ENCODE results near the gene PXK.
"Not testable (repeated sequence)": the region's sequence is repeated elsewhere in the genome, so short reads cannot be mapped to it uniquely, and the experiment has no call there.

PXK gene

DNA sequence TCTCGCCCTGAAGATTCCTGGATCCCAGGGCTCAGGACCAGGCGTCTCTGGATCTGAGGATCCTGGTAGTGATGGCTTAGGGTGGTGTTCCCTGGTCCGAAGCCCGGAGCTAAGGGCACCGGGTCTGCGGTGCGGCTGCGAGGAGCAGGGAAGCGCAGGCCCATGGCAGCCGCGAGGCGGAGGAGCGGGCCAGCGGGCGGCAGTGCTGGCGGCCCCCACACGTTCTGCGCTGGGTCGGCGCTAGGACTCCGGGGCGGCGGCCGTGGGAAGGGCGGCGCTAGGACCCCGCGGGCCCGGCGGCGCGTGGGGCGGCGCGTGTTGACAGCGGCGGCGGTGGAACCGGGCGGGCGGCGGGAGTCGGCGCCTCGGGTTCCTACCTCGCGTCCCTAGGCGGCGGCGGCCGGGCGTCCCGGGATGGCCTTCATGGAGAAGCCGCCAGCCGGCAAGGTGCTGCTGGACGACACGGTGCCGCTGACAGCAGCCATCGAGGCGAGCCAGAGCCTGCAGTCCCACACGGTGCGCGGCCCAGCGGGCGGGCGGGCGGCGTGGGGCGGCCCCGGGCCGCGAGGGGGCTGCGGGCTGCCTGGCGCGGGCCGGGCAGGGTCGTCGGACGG lies at the start of gene PXK:
PXK (plus strand) TSS at position 318 of the 614 bp plus-strand sequence; CDS start at position 415, 97 bp downstream.
- DNase-seq (ENCODE audit: low spot score), result peak; percentile 78

DNA sequence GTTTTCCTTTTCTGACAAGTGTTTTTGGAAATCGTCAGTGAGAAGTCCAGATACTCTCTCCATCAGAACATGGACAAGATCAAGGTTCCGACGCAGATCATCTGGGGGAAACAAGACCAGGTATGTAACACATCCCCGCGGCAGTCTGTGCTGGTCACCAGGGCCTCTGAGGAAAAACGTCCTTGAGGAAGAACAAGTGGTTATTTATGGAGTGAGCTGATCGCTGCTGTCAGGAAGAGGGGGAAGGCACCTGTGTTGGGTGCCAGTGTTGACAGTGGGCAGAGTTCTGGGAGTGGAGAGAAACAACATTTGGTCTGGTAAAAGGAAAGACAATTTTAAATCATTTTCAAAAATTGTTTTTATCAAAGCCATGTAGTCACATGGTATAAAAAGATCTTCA lies 47.4 kb upstream of the PXK start:
- DNase-seq (ENCODE audit: low spot score), result no peak

DNA sequence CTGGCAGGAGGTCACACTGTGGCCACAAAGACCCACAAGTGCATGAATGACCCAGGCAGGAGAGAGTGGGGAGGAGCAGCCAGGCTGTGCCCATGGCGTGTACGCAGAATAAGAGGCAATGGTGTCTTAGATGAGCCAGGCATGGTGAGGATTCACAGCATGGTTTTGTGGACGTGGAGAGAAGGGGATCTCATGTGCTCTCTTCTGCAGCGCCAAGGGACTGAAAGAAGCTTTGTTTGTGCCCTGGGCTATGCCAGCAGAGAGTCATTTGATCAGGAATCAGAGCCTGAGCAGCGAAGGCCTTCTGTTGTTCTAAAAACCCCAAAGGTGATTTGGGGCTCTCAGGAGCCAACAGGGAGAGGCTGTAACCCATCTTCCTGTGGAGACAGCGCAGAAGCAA lies 45.3 kb upstream of the PXK start:
- DNase-seq (ENCODE audit: low spot score), result no peak

DNA sequence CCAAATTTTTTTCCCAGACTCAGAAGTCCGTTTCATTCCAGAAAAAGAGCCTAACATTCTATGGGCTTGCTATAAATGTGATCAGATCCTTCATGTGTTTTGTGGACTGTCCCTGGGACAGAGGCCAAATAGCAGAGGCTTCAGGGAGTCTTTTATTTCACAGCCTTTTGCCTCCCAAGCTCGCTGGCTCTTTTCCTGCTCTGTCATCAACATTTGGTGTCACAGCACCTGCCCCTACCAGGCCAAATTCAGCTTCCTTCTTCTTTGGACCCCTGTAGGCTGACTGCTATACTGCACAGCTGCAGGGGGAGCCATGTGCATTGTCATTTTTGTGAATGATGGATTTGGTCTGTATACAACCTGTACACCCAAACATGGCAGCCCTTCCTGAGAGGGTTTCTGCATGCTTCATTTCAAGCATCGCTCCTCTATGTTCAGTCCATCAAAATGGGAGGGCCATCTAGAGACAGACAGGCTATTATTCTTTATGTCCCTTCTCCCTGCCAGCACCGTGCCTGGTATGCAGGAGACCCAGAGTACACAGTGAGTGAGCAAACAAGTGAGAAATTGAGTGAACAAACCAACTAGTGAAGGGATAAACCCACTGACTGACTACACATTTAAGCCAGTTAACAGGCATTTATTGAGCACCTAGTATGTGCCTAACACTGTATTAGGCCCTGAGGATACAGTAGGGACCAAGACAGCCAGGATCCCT lies 44.5 kb upstream of the PXK start:
- DNase-seq (ENCODE audit: low spot score), result no peak

DNA sequence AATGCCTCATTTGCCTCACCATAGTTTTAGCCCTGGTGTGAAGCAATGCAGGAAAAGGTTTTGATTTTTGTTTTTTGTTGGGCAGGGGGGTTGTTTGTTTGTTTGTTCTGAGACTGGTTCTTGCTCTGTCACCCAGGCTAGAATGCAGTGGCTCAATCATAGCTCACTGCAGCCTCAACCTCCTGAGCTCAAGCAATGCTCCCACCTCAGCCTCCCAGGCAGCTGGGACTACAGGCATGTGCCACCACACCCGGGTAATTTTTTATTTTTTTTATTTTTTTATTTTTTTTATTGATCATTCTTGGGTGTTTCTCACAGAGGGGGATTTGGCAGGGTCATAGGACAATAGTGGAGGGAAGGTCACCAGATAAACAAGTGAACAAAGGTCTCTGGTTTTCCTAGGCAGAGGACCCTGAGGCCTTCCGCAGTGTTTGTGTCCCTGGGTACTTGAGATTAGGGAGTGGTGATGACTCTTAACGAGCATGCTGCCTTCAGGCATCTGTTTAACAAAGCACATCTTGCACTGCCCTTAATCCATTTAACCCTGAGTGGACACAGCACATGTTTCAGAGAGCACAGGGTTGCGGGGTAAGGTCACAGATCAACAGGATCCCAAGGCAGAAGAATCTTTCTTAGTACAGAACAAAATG lies 43.6 kb upstream of the PXK start:
- DNase-seq (ENCODE audit: low spot score), result not testable (repeated sequence)

DNA sequence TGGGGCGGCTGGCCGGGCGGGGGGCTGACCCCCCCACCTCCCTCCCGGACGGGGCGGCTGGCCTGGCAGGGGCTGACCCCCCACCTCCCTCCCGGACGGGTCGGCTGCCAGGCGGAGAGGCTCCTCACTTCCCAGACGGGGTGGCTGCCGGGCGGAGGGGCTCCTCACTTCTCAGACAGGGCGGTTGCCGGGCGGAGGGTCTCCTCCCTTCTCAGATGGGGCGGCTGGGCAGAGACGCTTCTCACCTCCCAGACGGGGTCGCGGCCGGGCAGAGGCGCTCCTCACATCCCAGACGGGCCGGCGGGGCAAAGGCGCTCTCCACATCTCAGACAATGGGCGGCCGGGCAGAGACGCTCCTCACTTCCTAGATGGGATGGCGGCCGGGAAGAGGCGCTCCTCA lies 42.2 kb upstream of the PXK start:
- DNase-seq (ENCODE audit: low spot score), result not testable (repeated sequence)

DNA sequence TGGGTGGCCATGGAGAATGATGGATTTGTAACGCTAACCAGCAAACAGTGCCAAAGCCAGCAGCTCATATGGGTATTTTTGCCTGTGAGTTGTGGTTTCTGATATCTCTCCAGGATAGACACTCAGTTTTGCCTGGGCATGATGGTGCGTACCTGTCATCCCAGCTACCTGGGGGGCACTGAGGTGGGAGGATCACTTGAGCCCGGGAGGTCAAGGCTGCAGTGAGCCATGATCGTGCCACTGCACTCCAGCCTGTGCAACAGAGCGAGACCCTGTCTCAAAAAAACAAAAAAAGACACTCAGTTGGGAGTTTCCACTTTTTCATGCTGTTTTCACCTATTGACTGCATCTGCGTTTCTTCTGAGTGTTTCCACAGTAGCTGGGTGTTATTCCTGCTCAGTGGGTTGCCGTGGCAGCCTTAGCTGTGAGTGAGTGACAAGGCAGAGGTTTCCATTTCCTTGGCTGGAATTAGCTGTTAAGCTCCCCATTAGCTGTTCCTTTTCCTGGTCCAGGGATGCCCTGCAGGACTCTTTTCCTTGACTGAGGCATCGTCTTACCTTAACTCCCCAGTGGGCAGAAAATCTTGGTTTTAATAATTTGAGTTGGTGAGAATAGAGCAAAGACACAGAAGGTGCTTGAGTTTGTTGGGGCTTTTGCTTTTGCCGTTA lies 40.9 kb upstream of the PXK start:
- DNase-seq (ENCODE audit: low spot score), result no peak

DNA sequence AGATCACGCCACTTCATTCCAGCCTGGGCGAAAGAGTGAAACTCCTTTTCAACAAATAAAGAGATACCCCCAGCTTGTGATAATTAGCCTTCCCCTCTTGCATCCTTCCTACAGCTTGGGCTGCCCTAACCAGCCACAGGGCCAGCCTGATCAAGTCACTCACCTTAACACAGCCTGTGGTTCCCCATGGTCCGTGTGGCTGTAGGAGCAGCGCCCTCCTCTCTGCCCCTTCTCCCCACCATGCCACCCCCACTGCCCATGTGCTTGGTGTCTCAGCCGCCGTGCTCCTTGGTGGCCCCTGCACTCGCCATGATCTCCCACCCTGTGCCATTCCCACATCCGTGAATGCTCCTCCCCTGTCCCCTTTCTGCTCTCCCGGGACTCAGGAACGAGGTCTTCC lies 39.8 kb upstream of the PXK start:
- DNase-seq (ENCODE audit: low spot score), result no peak

DNA sequence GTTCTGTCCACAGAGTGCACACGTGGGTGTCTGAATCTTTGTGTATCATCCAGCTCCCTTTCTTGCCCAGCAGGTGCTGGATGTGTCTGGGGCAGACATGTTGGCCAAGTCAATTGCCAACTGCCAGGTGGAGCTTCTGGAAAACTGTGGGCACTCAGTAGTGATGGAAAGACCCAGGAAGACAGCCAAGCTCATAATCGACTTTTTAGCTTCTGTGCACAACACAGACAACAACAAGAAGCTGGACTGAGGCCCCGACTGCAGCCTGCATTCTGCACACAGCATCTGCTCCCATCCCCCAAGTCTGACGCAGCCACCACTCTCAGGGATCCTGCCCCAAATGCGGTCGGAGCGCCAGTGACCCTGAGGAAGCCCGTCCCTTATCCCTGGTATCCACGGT lies 39.2 kb upstream of the PXK start:
- DNase-seq (ENCODE audit: low spot score), result no peak

DNA sequence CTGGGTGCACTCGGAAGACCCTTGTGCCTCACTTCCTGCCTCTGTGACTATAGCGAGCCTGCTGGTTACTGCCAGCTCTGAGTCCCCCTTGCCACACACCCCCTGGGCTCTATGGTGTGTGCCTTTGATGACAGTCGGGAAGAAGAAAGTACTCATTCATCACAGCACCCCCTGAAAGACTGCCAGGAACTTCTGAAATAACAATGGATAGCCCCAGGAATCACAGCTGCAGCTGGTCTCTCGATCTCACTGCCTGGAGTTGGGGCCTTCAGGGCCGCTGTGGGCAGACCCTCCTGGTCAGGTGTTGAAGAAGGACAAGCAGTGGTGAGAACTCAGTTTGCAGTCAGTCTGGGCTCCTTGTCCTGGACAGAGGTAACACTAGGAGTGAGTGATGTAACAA lies 36.4 kb upstream of the PXK start:
- no peak for DNase-seq (ENCODE audit: low spot score)

DNA sequence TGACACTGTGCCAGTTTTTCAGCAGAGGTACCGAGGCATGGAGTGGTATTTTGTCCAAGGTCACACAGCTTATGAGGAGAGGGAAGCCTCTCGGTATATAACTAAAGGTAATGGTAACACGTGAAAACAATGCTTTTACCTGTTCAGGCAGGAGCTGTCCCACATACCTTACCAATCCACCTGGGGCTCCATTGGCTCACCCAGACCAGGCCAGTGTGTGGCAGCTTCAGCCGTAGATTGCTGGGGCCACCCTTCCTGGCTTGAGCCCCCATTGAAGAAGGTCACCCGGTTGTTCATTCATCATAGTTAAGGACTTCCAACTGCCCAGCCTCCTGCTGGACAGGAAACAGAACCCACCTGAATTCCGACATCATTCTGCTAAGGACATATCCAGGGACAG lies 35.8 kb upstream of the PXK start:
- no peak for DNase-seq (ENCODE audit: low spot score)

DNA sequence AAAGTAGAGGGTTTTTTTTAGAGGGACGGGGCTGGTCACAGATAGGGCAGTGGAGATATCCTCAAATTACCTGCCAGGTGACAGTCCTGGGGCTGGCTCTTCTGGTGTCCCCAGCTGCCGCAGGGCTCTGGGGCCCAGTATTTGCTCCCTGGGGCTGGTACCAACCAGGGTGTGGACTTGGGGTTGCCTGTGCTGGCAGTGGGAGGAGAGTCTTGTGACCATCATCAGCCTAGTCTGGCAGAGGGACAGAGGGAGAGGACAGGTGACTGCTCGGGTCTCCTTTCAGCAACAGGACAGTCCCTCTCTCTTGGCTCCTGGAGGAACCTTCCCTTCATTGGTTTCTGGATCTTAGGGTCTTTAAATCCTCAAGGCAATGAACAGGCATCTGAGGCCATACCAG lies 34.5 kb upstream of the PXK start:
- DNase-seq (ENCODE audit: low spot score), result no peak

DNA sequence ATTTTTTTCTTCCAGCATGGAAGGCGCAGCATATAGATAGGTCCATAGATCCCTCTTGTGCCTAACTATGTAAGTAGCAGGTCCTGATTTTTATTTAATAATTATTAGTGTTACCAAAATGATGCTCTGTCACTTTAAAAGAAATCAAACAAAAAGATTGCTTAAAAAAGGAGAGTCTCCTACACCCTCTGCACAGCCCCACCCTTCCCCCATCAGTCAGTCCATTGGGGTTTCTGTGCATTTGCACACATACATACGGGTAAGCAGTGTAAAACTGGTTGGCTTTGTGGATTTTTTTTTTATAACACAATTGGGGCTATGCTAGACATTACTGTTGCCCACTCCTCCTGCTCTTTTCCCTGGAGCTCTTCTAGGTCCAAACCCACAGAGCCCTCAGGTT lies 33.6 kb upstream of the PXK start:
- no peak for DNase-seq (ENCODE audit: low spot score)

DNA sequence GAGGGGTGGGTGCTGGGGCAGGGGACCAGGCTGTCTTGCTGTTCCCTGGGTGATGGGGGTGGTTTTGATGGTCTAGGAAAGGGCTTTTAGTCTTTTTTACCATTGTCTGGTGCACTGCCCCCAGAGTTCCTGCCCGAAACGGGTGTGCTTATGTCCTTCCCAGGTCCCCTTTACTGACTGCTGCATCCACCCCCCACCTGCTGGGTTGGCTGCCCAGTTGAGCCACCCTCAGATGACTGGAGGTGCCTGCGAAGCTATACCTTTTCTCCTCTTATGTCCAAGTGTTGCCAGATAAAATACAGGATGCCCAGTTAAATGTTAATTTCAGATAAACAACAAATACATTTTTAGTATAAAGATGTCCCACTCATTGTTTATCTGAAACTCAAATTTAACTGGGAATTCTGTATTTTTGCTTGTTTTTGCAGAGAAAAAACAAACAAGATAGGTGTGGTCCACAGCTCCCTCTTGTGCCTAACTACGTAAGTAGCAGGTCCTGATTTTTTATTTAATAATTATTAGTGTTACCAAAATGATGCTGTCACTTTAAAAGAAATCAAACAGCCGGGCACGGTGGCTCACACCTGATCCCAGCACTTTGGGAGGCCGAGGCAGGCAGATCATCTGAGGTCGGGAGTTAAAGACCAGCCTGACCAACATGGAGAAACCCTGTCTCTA lies 32.7 kb upstream of the PXK start:
- peak; percentile 46 for DNase-seq (ENCODE audit: low spot score)

DNA sequence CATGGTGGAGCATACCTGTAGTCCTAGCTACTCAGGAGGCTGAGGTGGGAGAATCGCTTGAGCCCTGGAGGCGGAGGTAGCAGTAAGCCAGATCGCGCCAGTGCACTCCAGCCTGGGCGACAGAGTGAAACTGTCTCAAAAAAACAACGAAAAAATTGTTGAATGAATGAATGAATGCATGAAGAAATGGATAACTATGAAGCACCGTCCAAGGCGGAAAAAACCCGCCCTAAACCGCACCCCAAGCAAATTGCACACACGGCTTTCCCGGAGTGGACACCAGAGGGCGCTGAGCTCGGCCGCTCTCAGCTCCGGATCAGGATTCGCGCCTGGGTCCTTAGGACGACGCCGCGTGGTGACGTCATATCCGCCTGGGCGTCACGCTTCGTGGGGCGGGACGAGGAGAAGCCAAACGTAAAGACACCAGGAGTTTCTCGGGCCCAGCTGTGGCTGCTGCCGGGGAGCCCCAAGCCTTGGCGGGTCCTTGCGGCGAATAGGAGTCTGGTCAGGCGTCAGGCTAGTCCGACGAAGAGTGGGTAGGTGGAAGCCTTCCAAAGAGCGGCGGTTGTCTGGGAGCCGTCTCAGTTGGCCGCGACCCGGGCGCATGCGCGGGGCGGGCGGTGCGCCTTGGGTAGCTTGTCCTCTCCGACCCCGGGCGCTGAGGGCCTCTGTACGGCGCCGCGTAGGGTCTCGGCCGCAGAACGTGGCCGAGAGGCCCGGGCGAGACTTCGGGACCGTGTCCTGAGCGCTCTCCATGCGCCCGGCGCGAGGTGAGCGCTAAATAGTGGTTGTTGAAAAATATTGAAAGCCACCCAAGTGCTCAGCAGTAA lies 26.6 kb upstream of the PXK start, which contains the start of the genes HTD2 and RPP14:
HTD2 (plus strand) TSS at position 639 of the 830 bp plus-strand sequence. CDS start 11,094 bp downstream, outside the sequence.
RPP14 (plus strand) TSS at position 364 of the 830 bp plus-strand sequence. CDS start 4,085 bp downstream, outside the sequence.
- DNase-seq (ENCODE audit: low spot score), result peak; percentile 98

DNA sequence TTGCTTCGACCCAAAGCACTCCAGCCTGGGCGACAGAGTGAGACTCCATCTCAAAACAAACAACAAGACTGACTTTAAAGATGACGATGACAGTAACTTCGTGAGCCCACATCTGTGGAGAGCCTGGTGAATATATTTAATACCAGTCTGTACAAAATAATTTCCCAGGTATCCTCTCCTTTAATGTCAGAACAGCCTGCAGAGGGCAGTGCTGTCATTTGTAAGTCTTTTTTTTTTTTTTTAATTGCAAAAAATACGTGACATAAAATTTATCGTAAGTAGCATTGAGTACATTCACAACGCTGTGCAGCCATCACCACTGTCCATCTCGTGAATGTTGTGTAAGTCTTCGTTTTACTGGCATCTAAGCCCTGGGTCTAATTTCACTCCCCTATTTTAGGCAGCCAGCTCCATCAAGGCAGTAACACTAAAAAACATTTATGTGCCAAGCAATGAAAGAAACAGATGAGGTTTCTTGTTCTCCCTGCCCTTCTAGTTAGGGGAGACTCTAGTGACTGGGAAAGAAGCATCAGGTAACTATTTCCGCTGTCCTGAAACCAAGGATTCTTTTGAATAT lies 25.0 kb upstream of the PXK start:
- DNase-seq (ENCODE audit: low spot score), result peak; percentile 49

DNA sequence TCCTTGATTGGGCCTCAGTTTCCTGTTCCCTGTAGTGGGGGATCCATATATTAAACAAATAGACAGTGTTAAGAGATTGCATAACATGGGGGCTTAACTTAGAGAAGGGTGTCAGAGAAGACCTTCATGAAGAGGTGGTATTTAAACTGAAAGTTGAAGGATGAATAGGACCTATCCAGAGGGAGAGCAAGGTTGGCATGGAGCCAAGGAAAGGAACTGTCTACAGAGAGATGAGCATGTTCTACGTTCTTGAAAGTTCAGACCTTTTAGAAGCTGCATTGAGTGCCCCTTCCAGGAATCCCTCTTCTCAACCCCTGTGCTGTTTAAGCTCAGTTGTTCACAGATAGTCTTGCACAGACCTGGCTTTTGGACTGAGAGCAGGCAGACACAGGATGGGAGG lies 24.0 kb upstream of the PXK start:
- DNase-seq (ENCODE audit: low spot score), result no peak

DNA sequence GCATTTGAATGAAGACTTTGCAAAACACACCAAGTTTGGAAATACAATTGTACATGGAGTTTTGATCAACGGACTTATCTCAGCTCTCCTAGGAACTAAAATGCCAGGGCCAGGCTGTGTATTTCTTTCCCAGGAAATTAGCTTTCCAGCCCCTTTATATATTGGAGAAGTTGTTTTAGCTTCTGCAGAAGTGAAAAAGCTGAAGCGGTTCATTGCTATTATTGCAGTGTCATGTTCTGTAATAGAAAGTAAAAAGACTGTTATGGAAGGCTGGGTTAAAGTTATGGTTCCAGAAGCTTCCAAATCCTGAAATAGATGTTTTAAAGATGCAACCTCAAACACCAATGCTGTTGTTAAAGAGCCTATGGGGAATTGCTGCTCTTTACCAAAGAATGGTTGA lies 14.9 kb upstream of the PXK start:
- DNase-seq (ENCODE audit: low spot score), result no peak

DNA sequence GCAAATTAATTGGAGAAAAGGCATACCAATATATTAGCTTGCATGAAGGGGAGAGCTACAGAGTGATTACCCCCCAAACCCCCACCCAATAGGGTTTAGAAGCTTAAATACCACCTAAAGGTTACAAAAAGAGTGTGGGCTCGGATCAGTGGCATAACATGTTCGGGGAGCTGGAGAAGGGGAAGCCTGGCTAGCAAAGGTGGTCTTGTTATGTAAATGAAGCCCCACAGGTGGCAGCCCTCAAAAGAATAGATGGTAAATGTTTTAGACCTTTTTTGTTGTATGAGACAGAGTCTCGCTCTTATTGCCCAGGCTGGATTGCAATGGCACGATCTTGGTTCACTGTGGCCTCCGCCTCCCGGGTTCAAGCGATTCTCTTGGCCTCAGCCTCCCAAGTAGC lies 10.9 kb upstream of the PXK start:
- no peak for DNase-seq (ENCODE audit: low spot score)

DNA sequence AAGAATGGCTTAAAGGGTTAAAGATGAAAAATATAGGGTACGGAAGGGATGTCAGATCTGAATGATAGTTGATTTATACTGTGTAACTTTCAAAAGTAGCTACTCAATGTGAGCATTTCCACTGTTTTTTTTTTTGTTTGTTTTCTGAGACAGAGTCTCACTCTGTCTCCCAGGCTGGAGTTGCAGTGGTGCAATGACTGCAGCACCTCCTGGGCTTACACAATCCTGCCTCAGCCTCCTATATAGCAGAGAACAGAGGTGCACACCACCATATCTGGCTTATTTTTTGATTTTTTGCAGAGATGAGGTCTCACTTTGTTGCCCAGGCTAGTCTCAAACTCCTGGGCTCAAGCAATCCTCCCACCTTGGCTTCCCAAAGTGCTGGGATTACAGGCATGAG lies 9.9 kb upstream of the PXK start:
- DNase-seq (ENCODE audit: low spot score), result no peak

All from AG08395 (cell line).